OCI-M2 (cell line): Measurements from ENCODE around the gene SLC35F2.
"Not testable (repeated sequence)": the region's sequence is repeated elsewhere in the genome, so short reads cannot be mapped to it uniquely, and the experiment has no call there.

ENCODE experiments used
- DNase-seq: peaks from one replicate; lab custom pipeline; 2025; ENCODE audit not compliant: unreplicated experiment; lab: John Stamatoyannopoulos, UW

SLC35F2 gene

DNA sequence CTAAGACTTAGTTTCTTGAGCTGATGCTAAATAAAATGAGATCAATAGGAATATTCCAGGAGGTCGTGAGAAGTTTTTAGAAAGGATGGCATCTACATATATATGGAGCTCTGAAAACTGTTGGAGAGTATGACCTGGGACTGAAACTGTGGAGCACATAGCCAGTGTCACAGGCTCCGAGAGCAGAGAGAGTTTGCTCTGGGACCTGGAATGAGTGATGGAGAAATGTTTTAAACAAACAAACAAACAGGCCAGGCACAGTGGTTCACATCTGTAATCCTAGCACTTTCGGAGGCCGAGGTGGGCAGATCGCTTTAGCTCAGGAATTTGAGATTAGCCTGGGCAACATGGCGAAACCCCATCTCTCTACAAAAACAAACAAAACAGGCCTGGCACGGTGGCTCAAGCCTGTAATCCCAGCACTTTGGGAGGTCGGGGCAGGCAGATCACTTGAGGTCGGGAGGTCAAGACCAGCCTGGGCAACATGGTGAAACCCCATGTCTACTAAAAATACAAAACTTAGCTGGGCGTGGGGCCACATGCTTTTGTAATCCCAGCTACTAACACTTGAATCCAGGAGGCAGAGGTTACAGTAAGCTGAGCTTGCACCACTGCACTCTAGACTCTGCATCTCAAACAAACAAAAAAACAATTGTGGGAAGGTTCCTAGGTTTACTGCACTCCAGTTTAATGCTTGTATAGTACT lies 67.1 kb downstream of the SLC35F2 start:
- DNase-seq, result no peak

DNA sequence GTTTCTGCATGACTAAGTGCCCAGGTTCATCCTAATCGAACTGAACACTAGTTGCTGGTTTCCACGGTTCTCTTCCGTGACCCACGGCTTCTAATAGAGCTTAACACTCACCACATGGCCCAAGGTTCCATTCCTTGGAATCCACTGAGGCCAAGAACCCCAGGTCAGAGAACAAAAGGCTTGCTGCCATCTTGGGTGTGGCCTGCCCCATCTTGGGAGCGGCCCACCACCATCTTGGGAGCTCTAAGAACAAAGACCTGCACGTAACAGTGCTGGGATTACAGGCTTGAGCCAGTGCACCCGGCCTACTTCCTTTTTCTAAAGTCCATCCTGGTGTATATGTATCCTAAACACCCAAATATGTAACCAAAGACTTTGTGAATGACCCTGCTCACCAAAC lies 68.8 kb downstream of the SLC35F2 start:
- no peak for DNase-seq

DNA sequence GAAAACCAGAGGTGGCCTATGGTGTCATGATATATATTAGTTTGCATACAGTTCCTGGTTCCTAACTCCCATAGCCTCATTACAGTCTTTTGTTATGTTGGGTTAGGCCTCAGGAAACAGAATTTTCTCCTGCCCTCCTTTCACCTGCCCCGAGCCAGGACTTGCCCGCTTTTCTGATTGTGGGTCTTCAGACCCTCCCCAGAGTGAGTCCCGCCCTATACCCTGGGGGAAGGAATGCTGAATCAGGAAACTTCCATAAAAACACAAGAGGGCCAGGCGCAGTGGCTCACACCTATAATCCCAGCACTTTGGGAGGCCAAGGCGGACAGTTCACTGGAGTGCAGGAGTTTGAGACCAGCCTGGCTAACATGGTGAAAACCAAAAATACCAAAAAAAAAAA lies 70.9 kb downstream of the SLC35F2 start:
- no peak for DNase-seq

DNA sequence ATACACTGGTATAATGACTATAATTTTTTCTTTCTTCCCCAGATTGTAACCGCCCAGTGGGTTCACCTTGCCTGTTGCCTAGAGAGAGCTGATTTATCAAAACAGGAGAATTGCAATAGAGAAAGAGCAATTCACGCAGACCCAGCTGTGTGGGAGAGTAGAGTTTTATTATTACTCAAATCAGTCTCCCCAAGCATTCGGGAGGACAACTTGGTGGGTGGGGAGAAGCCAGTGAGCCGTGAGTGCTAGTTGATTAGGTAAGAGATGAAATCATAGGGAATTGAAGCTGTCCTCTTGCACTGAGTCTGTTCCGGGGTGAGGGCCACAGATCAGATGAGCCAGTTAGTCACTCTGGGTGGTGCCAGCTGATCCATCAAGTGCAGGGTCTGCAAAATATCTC lies 73.2 kb downstream of the SLC35F2 start:
- no peak for DNase-seq

DNA sequence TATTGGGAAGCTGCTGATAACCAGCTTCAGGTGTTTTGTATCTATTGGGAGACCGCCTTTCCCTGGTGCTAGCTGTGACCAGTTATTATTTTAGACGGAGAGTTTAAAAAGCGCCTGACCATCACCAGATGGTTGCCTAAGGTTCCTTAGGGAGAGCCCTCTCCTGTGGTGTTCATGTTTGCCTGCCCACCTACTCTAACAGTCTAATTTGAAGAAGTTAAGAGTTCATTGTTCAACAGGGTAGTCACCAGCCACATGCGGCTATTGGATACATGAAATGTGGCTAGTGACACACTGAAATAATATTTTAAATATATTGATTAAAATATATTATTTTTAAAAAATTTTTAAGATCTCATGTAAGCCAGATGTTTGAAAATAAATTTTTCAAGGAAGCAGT lies 75.5 kb downstream of the SLC35F2 start:
- DNase-seq, result no peak

DNA sequence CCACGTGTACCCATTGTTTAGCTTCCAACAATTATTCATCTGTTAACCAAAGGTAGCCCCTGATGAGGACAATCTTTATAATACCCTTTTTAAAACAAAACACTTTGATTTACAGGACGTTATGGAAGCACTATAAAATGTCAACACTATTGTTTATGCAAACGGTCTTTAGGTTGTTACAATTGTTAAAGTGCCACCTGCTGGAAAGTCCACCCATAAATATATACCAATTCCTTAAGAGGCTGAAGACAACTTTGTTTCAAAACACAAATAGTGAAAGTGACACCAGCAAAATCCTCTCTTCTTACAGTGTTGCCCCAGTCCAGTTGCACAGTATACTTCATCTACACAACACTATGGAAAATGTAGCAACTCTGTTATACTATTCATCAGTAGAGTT lies 77.8 kb downstream of the SLC35F2 start:
- no peak for DNase-seq

DNA sequence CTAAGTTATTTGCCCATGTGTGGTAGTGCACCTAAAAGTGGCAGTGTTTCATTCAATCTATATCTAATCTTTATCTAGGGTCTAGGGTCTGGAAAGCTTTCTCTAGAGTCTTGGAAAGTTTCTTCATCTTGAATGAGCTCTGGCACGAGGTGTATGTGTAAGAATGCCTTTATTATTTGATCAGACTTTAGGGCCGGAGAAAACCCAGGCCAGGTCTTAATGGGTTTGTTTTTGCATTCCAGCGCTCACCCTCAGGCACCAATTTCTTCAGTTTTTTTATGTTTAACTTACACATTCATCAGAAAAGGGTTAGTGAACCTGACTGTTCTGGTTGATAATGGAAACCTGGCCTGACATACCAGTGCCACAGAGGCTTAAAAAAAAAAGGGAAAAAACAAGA lies 78.5 kb downstream of the SLC35F2 start:
- no peak for DNase-seq

DNA sequence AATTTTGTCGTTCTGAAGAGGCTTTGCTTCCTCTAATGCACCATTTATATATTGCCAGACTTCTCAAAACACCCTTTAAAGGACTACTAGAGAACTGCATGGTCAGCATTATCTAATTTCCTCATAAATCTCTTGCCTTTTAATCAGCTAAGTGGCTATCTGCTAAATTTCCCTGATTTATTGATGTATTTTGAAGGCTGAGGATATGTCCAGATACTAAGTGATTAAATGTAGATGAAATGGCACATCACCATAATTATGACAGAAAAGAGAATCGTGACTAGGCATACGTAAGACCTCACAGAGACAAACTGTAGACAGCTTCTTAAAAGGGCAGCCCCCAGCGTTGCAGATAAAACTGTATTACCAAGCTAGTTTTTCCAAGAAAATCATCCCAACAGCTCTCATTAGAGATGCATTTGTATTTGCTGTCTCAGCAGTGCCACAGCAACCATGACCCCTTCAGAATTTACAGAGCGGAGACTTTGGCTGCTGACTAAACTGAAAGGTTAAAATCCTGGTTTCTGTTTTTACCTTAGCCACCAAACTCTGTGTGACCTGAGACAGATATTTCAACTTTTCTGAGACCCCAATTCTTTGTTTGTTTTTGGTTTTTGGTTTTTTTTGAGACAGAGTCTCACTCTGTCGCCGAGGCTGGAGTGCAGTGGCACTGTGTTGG lies 79.6 kb downstream of the SLC35F2 start:
- DNase-seq, result no peak

DNA sequence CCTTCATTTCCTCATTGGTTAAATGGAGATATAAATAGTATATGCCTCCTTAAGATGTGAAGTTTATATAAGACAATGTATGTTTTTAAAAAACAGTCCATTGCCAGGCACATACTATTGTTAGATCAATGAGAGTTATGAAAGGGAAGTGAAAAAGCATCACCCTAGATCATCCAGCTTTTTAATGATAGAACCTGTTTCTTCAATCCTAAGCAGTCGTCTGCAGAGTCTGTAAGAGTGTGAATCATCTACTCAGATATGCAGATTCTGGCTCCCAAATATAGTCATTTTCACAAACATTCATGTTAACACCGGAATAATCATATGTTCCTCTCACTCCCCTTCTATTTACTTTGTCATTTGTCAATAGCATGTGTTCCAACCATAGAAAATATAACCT lies 81.5 kb downstream of the SLC35F2 start:
- DNase-seq, result no peak

DNA sequence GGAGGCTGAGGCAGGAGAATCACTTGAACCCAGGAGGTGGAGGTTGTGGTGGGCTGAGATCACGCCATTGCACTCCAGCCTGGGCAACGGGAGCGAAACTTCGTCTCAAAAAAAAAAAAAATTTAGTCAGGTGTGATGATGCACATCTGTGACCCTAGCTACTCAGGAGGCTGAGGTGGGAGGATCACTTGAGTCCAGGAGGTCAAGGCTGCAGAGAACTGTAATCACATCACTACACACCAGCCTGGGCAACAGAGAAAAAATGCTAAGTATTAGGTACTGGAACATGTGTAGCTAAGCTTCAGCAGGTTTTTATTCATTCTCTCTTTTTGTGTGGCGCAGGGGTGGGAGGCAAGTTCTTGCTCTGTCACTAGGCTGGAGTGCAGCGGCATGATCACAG lies 82.5 kb downstream of the SLC35F2 start:
- no peak for DNase-seq

DNA sequence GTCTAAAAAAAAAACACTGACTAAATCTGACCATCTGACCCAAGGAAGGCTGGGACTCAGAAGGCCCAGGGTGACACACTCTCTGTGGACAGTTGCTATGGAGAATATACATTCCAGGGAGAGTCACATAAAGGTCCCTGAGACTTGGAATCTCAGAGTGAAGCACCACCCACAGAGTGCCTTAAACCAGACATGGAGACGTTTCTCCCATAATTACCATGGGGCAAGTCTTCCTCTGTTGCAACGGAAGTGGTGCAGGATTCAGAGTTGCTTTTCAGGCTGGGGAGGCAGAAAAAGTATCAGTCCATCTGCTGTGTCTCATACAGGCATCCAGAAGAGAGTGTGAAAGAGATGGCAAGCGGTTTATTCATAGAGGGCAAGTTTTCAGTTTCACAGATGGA lies 88.0 kb downstream of the SLC35F2 start:
- DNase-seq, result no peak

DNA sequence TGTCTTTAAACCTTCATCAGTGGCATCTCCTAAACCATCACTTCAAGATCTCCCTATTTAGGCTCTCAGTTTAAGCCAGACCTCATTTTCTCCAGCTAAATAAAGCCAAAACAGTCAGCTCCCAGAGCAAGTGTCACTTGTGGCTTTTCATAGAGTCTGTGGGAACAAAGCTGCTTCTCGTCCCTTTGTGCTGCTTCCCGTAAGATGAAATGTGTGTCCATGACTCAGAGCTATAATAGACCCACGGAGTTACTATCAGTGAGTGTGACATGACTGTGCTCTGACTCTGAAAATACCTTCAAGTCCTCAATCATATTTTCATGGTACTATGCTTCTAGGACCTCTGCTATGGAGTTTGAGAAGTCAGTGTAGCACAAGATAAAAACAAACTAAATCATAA lies 89.4 kb downstream of the SLC35F2 start:
- DNase-seq, result no peak

DNA sequence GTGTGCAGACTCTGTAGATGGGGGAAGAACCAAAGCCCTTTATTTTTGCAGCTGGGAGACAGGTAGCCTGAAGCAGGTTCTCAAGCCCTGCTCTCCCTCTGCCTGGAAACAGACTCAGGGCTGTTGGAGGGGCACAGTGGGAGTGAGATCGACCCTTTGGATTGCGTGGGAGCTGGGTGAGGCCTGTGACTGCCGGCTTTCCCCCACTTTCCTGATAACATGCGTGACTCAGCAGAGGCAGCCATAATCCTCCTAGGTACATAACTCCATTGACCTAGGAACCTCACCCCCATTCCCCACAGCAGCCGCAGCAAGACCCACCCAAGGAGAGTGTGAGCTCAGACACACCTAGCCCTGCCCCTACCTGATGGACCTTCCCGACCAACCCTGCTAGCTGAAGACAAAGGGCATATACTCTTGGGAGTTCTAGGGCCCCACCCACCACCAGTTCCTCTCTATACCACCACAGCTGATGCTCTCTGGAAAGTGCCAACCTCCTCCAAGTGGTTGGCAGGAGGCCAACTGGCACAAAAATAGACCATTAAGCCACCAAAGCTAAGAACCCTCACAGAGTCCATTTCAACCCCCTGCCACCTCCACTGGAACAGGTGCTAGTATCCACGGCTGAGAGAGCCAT lies 99.8 kb downstream of the SLC35F2 start:
- DNase-seq, result not testable (repeated sequence)

DNA sequence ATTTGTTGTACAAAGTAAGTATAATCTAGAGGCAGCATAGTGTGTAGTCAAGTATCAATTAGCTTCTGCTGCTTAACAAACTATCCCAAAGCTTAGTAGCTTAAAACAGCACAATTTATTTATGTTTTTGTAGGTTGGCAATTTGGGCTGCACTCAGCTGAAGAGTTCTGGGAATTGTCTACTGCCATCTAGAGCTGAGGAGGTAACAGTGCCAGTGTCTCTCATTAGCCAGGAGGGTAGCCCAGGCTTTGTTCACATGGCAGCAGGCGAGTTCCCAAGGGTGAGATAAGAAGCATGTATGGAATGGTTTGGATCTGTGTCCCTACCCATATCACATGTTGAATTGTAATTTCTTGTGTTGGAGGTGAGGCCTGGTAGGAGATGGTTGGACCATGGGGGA lies 100.9 kb downstream of the SLC35F2 start:
- no peak for DNase-seq

DNA sequence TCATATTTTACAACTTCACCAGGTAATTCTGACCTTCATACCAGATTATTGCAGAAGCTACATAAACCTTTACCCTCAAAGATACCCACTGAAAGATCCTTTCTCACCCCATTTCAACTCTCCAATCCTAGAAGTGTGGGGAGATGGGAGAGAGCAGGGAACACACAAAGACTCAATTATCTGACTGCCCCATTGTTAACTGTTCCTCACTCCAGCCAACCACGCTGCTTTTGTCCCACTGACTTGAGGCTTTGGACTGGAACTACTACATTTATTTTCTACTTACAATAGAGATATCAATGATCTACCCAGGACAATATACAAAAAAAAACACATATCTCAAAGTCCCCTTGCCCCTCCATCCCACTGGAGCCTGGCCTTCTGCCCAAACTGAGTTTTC lies 102.0 kb downstream of the SLC35F2 start:
- DNase-seq, result no peak

DNA sequence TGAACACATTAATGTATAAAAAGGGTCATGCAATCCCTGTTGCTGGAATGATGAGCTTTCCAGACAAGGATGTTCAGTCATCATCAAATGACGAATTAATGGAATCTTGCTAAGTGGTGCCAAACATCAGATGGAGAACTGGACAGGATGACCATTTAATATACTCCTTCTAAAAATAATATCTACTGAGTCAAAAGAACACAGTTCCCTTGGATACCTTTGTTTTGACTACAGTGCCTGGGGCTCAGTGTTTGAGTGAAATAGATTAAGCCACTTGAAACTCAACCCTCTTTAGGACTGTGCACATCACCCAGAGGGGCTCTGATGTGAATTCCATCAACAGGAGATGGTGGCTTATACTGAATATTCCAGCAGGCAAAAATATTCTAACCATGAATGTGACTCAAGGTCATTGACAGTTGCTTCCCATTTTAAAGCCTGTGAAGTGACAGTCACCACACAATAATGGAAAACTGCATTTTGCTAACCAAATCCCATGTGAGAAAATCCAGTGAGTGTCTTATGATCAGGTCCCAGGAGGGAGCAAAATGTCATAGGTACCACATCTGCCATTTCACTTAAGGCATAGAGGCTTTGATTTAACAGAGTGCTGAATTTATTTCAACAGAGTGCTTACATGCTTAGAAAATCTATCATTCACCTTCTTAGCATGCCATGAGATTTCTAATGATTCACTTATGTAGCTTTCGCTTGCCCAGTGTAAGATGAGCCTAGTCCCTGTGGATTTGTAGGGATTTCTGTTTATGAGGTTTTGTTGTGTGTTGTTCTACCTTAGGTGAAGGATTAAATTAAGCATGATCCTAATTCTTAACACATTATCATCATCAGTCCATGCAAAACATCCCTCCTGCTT lies 105.4 kb downstream of the SLC35F2 start:
- DNase-seq, result no peak

DNA sequence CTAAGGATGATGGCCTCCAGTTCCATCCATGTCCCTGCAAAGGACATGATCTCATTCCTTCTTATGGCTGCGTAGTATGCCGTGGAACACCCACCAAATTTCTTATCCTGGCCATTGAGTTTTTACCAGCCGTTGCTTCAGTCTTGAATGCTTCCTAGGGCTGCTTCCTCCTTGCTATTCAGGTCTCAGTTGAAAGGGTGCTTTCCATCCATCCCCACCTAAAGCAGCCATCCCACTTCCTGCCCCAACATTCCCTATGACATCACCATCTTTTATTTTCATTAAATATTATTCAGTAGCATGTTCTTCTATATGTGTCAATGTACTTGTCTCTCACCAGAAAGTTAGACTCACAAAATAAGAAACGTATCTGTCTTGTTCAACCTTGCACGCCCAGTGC lies 106.1 kb downstream of the SLC35F2 start:
- no peak for DNase-seq

DNA sequence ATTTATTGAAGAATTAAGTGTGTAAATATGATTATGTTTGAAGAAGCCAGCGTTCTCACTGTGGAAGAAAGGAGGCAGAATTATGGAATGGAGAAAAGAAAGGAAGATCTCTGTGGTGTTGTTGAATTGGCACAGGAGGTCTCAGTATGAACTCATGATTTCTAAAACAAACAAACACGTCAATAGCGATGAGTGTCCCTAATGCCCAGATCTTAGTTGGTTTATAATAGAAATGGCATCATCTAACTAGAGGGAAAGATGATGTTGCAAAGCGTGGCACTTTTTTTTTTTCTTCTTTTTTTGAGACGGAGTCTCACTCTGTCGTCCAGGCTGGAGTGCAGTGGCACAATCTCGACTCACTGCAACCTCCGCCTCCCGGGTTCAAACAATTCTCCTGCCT lies 107.5 kb downstream of the SLC35F2 start:
- DNase-seq, result no peak

DNA sequence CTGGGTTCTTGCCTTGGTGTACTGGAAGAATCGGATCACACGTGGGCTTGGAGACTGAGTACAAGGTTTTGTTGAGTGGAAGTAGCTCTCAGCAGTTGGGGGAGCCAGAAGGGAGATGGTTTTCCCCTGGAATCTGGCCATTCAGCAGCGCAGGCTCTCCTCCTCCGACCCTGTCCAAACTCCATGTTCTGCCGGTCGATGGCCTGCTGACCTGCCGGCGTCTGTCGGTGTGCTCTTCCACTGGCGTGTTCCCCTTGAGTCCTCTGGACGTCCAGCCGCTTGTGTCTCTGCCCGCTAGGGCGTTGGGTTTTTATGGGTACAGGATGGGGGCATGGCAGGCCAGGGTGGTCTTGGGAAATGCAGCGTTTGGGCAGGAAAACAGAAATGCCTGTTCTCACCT lies 108.3 kb downstream of the SLC35F2 start:
- no peak for DNase-seq

DNA sequence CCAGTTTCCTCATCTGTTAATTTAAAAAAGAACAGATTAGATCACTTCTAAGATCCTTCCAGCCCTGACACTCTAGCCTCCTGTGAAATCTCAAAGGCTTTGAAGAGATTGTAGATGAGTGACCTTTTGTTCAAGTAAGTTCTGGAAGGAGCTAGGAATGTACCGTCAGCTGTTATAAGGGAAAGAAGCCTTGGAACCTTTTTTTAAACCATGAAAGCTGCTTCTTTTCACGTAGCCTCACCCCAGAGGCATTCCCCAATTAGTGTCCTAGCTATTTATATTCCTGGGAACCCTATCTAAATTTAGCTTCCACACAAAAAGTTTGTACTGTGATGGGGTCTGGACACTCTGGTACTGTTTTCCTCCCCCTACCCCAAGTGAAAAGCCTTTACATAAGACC lies 111.0 kb downstream of the SLC35F2 start:
- DNase-seq, result no peak

DNA sequence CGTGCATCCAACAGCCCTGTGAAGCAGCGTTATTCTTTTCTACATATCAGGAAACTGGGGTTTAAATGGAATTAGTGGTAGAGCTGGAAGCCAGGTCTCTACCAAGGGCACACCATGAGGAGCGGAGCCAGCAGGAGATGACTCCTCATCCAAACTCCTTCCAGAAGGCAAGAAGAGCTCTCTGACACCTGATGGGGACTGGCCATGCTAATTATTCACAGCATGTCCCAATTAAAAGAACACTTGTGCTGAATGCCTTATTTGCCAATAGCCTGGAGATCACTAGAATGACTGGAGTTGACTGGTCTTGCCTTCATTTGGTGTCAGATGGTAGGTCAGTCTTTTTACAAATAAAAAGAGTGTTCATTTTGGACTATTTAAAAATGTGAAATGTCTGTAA lies 113.9 kb downstream of the SLC35F2 start:
- no peak for DNase-seq

DNA sequence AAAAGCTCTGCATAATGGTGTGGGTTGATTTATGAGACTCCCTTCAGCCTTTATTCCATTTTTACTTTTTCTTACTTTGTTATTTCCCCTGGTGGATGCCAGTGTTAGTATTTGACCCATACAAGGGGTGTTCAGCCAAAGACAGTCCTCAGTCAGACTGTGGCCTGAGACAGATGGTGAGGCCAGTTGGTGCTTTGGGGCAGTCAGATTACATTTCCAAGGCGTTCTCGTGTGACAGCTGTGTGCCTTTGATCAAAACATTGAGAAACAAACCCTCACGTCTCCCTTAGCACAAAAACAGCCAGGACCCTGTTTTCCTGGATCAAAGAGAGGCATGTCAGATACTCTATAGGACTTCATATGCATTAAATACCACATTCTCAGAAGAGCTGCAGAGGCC lies 115.4 kb downstream of the SLC35F2 start:
- DNase-seq, result no peak
